ENCODE data around the gene RAB17. TPM values are rescaled to one million over a fixed set of nuclear protein-coding genes. Genes with fewer than 3 reads are reported as not detected.
A peak's percentile ranks its signal among the peaks of the same experiment; 100 is the strongest.

Gene RAB17
- total and polyA plus RNA-seq, 10 donors = 0.24 to 2.2 (median 0.67) TPM; not detected in 3

DNA sequence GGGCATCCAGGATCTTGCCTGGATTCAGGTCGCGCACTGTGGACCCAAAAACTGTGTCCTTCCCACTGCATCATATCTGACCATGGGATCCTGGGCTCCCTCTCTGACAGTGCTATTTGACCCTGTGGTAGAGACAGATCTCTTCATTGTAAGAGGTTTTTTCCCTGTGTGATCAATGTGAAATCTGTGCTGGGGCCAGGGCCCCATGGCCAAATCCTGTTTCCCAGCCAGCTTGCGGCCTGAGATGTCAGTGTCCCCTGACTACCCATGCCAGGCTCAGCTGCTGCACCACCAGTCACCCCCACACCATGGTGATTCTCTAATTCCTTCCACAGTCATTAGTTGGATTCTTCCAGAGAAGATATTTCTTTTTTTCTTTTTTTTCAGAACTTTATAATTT is 20.6 kb downstream of the RAB17 start:
- Histone ChIP-seq H3K27me3 (replicated peaks in 1 of 7) (peaks cover 0 to 37% (median 4%) of the 10 kb centered on the region in 7 donors), H3K4me1 (peaks cover 0 to 10% (median 7%) of the 10 kb centered on the region in 6 donors), H3K27ac (no peak overlapping the region), H3K4me3 (no peak overlapping the region), H3K36me3 (no peaks in the 10 kb centered on the region), H3K9me3 (no peaks in the 10 kb centered on the region)
- intact Hi-C loops (cut with DNase I; ENCODE audit: low total_unique reads) = loop anchor here (10.0 kb wide), 1 partner anchor 415 kb away; no protein-coding TSS in a partner anchor
- TF ChIP-seq, protein P1, sequence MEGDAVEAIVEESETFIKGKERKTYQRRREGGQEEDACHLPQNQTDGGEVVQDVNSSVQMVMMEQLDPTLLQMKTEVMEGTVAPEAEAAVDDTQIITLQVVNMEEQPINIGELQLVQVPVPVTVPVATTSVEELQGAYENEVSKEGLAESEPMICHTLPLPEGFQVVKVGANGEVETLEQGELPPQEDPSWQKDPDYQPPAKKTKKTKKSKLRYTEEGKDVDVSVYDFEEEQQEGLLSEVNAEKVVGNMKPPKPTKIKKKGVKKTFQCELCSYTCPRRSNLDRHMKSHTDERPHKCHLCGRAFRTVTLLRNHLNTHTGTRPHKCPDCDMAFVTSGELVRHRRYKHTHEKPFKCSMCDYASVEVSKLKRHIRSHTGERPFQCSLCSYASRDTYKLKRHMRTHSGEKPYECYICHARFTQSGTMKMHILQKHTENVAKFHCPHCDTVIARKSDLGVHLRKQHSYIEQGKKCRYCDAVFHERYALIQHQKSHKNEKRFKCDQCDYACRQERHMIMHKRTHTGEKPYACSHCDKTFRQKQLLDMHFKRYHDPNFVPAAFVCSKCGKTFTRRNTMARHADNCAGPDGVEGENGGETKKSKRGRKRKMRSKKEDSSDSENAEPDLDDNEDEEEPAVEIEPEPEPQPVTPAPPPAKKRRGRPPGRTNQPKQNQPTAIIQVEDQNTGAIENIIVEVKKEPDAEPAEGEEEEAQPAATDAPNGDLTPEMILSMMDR (IDR thresholded peaks at IDR 0.05 in 8 of 11, conservative IDR thresholded peaks at IDR 0.05 in 3 of 11) = no peak
- no peak for TF ChIP-seq POLR2AphosphoS5 (IDR thresholded peaks at IDR 0.05)
- TF ChIP-seq POLR2A (IDR thresholded peaks at IDR 0.05) = no peak
- 86 to 95% (median 93%) methylated on average over 3 of the region's 3 CpGs for WGBS, 5 donors
- DNase-seq = peak; percentile 29

DNA sequence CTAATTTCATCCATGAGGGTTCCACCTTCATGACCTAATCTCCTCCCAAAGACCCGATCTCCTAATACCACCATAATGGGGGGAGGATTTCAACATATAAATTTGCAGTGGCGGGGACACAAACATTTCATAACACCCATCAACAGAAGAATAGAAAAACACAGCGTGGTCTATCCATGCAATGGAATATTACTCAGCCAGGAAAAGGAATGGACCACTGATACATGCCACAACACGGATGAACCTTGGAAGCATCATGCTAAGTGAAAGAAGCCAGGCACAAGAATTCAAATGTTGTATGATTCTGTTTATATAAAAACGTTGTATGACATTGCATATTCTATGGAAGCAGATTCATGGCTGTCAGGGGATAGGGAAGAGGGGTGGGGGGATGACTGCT is 21.5 kb downstream of the RAB17 start:
- 85 to 95% (median 88%) methylated on average over 5 of the region's 5 CpGs for WGBS, 5 donors
- peaks cover 0 to 10% (median 7%) of the 10 kb centered on the region in 6 donors for H3K4me1 ChIP-seq
- H3K9me3 ChIP-seq = no peaks in the 10 kb centered on the region
- H3K4me3 ChIP-seq = no peak overlapping the region
- TF ChIP-seq POLR2A (IDR thresholded peaks at IDR 0.05) = no peak
- TF ChIP-seq, protein P1 (IDR thresholded peaks at IDR 0.05 in 8 of 11, conservative IDR thresholded peaks at IDR 0.05 in 3 of 11) = no peak
- TF ChIP-seq POLR2AphosphoS5 (IDR thresholded peaks at IDR 0.05) = no peak
- DNase-seq = no peak
- H3K27me3 ChIP-seq (replicated peaks in 1 of 7) = peaks cover 0 to 44% (median 12%) of the 10 kb centered on the region in 7 donors
- intact Hi-C loops (cut with DNase I; ENCODE audit: low total_unique reads) = no loop called here
- H3K27ac ChIP-seq = no peak overlapping the region
- no peaks in the 10 kb centered on the region for H3K36me3 ChIP-seq

DNA sequence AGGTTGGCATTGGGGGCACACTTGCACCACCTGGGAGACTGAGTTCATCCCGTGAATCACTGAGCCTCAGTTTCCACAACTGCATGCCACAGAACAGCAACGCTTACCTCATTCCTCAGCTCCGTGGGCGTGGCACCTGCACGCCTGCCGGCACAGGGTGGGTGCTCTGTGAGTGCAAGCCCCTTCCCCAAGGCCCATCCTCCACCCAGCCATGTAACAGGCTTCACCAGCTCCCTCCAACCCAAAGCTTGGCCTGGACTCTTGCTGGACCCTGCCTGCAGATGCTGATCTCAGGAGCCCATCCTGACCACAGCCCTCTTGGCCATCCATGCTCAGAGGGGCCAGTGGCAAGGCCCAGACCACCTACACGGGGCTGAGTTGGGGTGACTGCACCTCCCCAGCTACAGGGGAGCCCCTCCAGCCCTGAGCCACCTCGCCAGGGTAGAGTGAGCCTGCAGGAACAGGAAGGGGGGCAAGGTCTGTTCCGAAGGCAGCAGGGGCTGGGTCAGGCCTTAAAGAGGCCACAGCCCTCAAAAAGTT is 22.3 kb downstream of the RAB17 start:
- peak; percentile 62 for DNase-seq
- Histone ChIP-seq H3K9me3 (no peaks in the 10 kb centered on the region), H3K36me3 (no peaks in the 10 kb centered on the region), H3K4me3 (no peak overlapping the region), H3K4me1 (peaks cover 0 to 10% (median 7%) of the 10 kb centered on the region in 6 donors), H3K27ac (no peak overlapping the region), H3K27me3 (replicated peaks in 1 of 7) (peaks cover 0 to 51% (median 16%) of the 10 kb centered on the region in 7 donors)
- intact Hi-C loops (cut with DNase I; ENCODE audit: low total_unique reads) = no loop called here
- TF ChIP-seq POLR2AphosphoS5 (IDR thresholded peaks at IDR 0.05) (no peak), POLR2A (IDR thresholded peaks at IDR 0.05) (no peak)
- TF ChIP-seq, protein P1 (IDR thresholded peaks at IDR 0.05 in 8 of 11, conservative IDR thresholded peaks at IDR 0.05 in 3 of 11) = no peak
- 55 to 79% (median 74%) methylated on average over 4 to 9 of the region's 9 CpGs for WGBS, 5 donors

DNA sequence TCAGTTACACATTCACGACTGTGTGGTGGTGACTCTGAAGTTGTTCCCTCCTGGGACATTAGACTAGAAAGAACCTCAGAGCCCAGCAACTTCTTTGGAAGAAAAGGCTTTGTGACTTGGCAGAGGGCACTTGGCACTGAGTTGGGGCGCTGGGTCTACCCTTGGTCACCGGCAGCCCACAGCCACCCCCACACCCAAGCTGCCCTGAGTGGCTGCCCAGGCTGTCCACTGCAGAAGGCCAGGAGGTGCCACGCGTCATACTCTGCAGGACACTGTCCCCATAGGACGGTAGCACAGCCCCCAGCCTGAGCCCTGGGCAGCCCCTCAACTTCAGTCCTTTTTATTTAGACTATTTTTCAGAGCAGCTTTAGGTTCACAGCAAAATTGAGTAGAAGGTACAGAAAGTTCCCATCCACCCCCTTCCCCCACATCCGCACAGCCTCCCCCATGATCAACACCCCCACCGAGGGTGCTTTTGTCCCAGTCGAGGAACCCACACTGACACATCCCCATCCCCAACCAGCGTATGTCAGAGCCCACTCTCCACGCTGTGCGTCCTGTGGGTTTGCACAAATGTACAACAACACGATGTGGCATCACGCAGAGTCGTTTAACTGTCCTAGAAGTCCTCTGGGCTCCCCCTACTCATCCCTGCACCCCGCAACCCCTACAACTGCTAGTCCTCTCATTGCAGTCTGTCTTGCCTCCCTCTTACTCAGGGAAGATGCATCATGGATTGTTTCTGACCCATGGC is 23.1 kb downstream of the RAB17 start:
- TF ChIP-seq POLR2AphosphoS5 (IDR thresholded peaks at IDR 0.05) (no peak), POLR2A (IDR thresholded peaks at IDR 0.05) (no peak)
- TF ChIP-seq, protein P1 (IDR thresholded peaks at IDR 0.05 in 8 of 11, conservative IDR thresholded peaks at IDR 0.05 in 3 of 11) = no peak
- H3K9me3 ChIP-seq = no peaks in the 10 kb centered on the region
- peaks cover 0 to 9% (median 7%) of the 10 kb centered on the region in 6 donors for H3K4me1 ChIP-seq
- intact Hi-C loops (cut with DNase I; ENCODE audit: low total_unique reads) = no loop called here
- no peak overlapping the region for H3K4me3 ChIP-seq
- DNase-seq = peak; percentile 57
- no peaks in the 10 kb centered on the region for H3K36me3 ChIP-seq
- 82 to 88% (median 87%) methylated on average over 16 of the region's 16 CpGs for WGBS, 5 donors
- H3K27me3 ChIP-seq (replicated peaks in 1 of 7) = peaks cover 0 to 47% (median 16%) of the 10 kb centered on the region in 7 donors
- no peak overlapping the region for H3K27ac ChIP-seq

Measured in spleen (tissue), 11 donors.